ENCODE results near the gene SCUBE3. TPM values are rescaled to one million over a fixed set of nuclear protein-coding genes. Genes with fewer than 3 reads are reported as not detected.

The SCUBE3 gene
- total and polyA plus RNA-seq, 2 of the 4 experiments (the other 2 are of a cell fraction) = 19.9 to 45.5 TPM

DNA sequence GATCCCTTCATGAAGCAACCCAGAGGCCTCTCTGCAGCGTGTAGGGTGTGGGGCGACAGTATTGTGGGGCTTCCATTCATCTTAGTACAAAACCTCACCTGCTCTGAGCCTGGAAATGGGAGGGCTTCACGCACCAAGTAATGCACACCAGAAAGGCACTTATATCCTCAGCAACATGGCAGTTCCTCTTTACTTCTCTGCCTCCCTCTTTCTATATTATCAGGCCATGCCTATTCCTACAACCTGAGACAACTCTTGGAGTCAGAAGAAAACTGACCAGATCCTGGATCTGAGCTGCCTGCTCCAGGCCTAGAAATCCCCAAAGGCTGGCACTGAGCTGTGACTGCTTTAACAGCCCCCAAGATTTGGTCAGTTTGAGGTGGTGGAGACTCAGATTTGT, 38.2 kb downstream of the SCUBE3 start:
- intact Hi-C loops (cut with micrococcal nuclease) (no loop called here), dilution Hi-C loops (cut with HindIII; ENCODE audit: low sequenced_read_pairs, unreplicated experiment) (no loop called here), in situ Hi-C loops (cut with MboI; ENCODE audit: low sequenced_read_pairs) (no loop called here)
- no peak overlapping the region for H3K4me3 ChIP-seq (ENCODE audit: insufficient read depth, low read depth, low read length)
- H2AFZ ChIP-seq (replicated peaks; ENCODE audit: low read length, poor library complexity) = no peak overlapping the region
- no peaks in the 10 kb centered on the region; the same call in 1 of the 2 replicates for H3K36me3 ChIP-seq (ENCODE audit: control insufficient read depth, insufficient read depth, low read length)
- no peaks in the 10 kb centered on the region; the same call in 1 of the 2 replicates for H4K20me1 ChIP-seq (ENCODE audit: insufficient read depth, low read length)
- no peak for TF ChIP-seq NFE2L2 (IDR thresholded peaks at IDR 0.05; ENCODE audit: low read depth, low read length)
- TF ChIP-seq MAZ (IDR thresholded peaks at IDR 0.05; ENCODE audit: borderline replicate concordance, low read depth, low read length) = no peak
- TF ChIP-seq, protein P1, sequence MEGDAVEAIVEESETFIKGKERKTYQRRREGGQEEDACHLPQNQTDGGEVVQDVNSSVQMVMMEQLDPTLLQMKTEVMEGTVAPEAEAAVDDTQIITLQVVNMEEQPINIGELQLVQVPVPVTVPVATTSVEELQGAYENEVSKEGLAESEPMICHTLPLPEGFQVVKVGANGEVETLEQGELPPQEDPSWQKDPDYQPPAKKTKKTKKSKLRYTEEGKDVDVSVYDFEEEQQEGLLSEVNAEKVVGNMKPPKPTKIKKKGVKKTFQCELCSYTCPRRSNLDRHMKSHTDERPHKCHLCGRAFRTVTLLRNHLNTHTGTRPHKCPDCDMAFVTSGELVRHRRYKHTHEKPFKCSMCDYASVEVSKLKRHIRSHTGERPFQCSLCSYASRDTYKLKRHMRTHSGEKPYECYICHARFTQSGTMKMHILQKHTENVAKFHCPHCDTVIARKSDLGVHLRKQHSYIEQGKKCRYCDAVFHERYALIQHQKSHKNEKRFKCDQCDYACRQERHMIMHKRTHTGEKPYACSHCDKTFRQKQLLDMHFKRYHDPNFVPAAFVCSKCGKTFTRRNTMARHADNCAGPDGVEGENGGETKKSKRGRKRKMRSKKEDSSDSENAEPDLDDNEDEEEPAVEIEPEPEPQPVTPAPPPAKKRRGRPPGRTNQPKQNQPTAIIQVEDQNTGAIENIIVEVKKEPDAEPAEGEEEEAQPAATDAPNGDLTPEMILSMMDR (conservative IDR thresholded peaks at IDR 0.05; ENCODE audit: low read depth, low read length) = no peak
- no peak for TF ChIP-seq SMC3 (IDR thresholded peaks at IDR 0.05; ENCODE audit: low read depth, low read length)
- no peak for TF ChIP-seq FOS (IDR thresholded peaks at IDR 0.05; ENCODE audit: low read depth, low read length)
- no peak for TF ChIP-seq MAFK (IDR thresholded peaks at IDR 0.05; ENCODE audit: low read depth, low read length)
- TF ChIP-seq POLR2A (IDR thresholded peaks at IDR 0.05; ENCODE audit: low read depth, low read length) = no peak
- no peak for TF ChIP-seq BHLHE40 (IDR thresholded peaks at IDR 0.05; ENCODE audit: low read depth, low read length)
- no peak for TF ChIP-seq MXI1 (IDR thresholded peaks at IDR 0.05; ENCODE audit: borderline replicate concordance, low read depth, low read length)
- TF ChIP-seq CEBPB (IDR thresholded peaks at IDR 0.05; ENCODE audit: low read depth, low read length) = no peak
- no peak for TF ChIP-seq RFX5 (IDR thresholded peaks at IDR 0.05; ENCODE audit: low read depth, low read length)
- no peak for TF ChIP-seq RAD21 (IDR thresholded peaks at IDR 0.05; ENCODE audit: low read length)
- TF ChIP-seq, protein P2, sequence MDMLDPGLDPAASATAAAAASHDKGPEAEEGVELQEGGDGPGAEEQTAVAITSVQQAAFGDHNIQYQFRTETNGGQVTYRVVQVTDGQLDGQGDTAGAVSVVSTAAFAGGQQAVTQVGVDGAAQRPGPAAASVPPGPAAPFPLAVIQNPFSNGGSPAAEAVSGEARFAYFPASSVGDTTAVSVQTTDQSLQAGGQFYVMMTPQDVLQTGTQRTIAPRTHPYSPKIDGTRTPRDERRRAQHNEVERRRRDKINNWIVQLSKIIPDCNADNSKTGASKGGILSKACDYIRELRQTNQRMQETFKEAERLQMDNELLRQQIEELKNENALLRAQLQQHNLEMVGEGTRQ (IDR thresholded peaks at IDR 0.05; ENCODE audit: low read depth, low read length) = no peak
- TF ChIP-seq, protein P3, sequence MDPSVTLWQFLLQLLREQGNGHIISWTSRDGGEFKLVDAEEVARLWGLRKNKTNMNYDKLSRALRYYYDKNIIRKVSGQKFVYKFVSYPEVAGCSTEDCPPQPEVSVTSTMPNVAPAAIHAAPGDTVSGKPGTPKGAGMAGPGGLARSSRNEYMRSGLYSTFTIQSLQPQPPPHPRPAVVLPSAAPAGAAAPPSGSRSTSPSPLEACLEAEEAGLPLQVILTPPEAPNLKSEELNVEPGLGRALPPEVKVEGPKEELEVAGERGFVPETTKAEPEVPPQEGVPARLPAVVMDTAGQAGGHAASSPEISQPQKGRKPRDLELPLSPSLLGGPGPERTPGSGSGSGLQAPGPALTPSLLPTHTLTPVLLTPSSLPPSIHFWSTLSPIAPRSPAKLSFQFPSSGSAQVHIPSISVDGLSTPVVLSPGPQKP (IDR thresholded peaks at IDR 0.05; ENCODE audit: borderline replicate concordance, low read depth, low read length) = no peak
- H3K9me3 ChIP-seq (ENCODE audit: control insufficient read depth, insufficient read depth, low read length) = no peaks in the 10 kb centered on the region
- DNase-seq (no peak), ATAC-seq (ENCODE audit: low read depth) (no peak)
- H3K4ac ChIP-seq (ENCODE audit: low read depth, low read length) = no peak overlapping the region
- H3K79me1 ChIP-seq (ENCODE audit: low read depth in 1 of 2, low read length in 2 of 2) = peaks cover 17 to 49% of the 10 kb centered on the region in 2 experiments; a peak in 3 of 4 replicates
- no peak overlapping the region for H4K5ac ChIP-seq (ENCODE audit: low read depth, low read length)
- ChIA-PET CTCF (no interaction called here), POLR2A (ENCODE audit: unreplicated experiment) (no interaction called here)
- H3K14ac ChIP-seq (replicated peaks; ENCODE audit: low read depth, low read length) = no peak overlapping the region
- H3K4me1 ChIP-seq (ENCODE audit: control insufficient read depth, insufficient read depth, low read length) = peaks cover 2% of the 10 kb centered on the region; the same call in 1 of the 2 replicates
- no peak overlapping the region for H2BK120ac ChIP-seq (ENCODE audit: low read depth, low read length)
- H4K8ac ChIP-seq (ENCODE audit: low read depth in 2 of 2, low read length in 2 of 2) = no peak overlapping the region
- H3K27ac ChIP-seq (ENCODE audit: insufficient read depth, low read length) = no peak overlapping the region
- no peak overlapping the region for H2AK9ac ChIP-seq (replicated peaks; ENCODE audit: low read depth, low read length, poor library complexity)
- H3K9ac ChIP-seq (ENCODE audit: low read depth, low read length) = no peak overlapping the region
- H3K4me2 ChIP-seq (ENCODE audit: low read depth, low read length) = no peak overlapping the region
- no peak overlapping the region for H3K18ac ChIP-seq (ENCODE audit: low read depth, low read length)
- H2BK20ac ChIP-seq (ENCODE audit: low read depth, low read length) = no peak overlapping the region
- WGBS, 2 experiments (ENCODE audit: extremely low coverage in 2 of 2, insufficient read length in 1 of 2) = 100% methylated on average over 3 of the region's 3 CpGs; no CpG with 5 or more reads in 1 of the 2 experiments
- no TSS peak for BruUV-seq (replicated peaks)
- no peak overlapping the region for H4K91ac ChIP-seq (ENCODE audit: insufficient read depth, low read depth, low read length)
- H3K9me1 ChIP-seq (ENCODE audit: insufficient read depth, low read length) = peaks cover 15% of the 10 kb centered on the region
- no peak overlapping the region for H2BK15ac ChIP-seq (ENCODE audit: low read depth, low read length)
- H2AK5ac ChIP-seq (ENCODE audit: low read depth, low read length) = no peak overlapping the region
- no peaks in the 10 kb centered on the region for H3K27me3 ChIP-seq (ENCODE audit: control insufficient read depth, insufficient read depth, low read length)
- no peak overlapping the region for H3K23ac ChIP-seq (ENCODE audit: low read depth, low read length)
- H2BK5ac ChIP-seq (ENCODE audit: low read depth, low read length, poor library complexity, severe bottlenecking) = no peak overlapping the region
- no peak overlapping the region for H3K56ac ChIP-seq (ENCODE audit: extremely low read depth, insufficient read depth, low read length)

Measured in IMR-90 (cell line).